ENCODE measurements around the gene CSTF3. TPM values are rescaled to one million over a fixed set of nuclear protein-coding genes. Genes with fewer than 3 reads are reported as not detected.
"Not testable (repeated sequence)": the region's sequence is repeated elsewhere in the genome, so short reads cannot be mapped to it uniquely, and the experiment has no call there.

CSTF3 gene
- polyA plus RNA-seq, 1 experiment: 38.6 TPM

GRCh38 chr11:33133761-33134160, 27.5 kb downstream of the CSTF3 start:
- H3K27me3 ChIP-seq (ENCODE audit: control insufficient read depth, insufficient read depth, low read length): no peaks in the 10 kb centered on the region
- POLR2A ChIA-PET: no interaction called here
- CTCF ChIA-PET: interaction anchor here (0.6 kb wide), 1 partner anchor 73 kb away, joined by 3 read pairs; no protein-coding TSS in a partner anchor
- no peak overlapping the region for H3K27ac ChIP-seq (ENCODE audit: low read depth, low read length)
- no peak overlapping the region for H3K4me3 ChIP-seq (ENCODE audit: low read depth, low read length)
- TF ChIP-seq CTCF (IDR thresholded peaks at IDR 0.05; ENCODE audit: low read depth, low read length): no peak
- no peak for DNase-seq (ENCODE audit: low read depth, low spot score)
- H3K9me3 ChIP-seq (ENCODE audit: control insufficient read depth, insufficient read depth, low read length): no peaks in the 10 kb centered on the region

- H3K27ac ChIP-seq (ENCODE audit: low read depth, low read length): no peak overlapping the region
- no peak for TF ChIP-seq CTCF (IDR thresholded peaks at IDR 0.05; ENCODE audit: low read depth, low read length)
- CTCF ChIA-PET: no interaction called here
- no peaks in the 10 kb centered on the region for H3K27me3 ChIP-seq (ENCODE audit: control insufficient read depth, insufficient read depth, low read length)
- DNase-seq (ENCODE audit: low read depth, low spot score): no peak
- POLR2A ChIA-PET: no interaction called here
- no peak overlapping the region for H3K4me3 ChIP-seq (ENCODE audit: low read depth, low read length)
- H3K9me3 ChIP-seq (ENCODE audit: control insufficient read depth, insufficient read depth, low read length): no peaks in the 10 kb centered on the region
Observed at GRCh38 chr11:33132510-33132909, 28.8 kb downstream of the CSTF3 start.

- ChIA-PET POLR2A (interaction anchor here (0.7 kb wide), 1 partner anchor 202 kb away, joined by 3 read pairs; no protein-coding TSS in a partner anchor), CTCF (no interaction called here)
- Histone ChIP-seq H3K27me3 (ENCODE audit: control insufficient read depth, insufficient read depth, low read length) (no peaks in the 10 kb centered on the region), H3K27ac (ENCODE audit: low read depth, low read length) (no peak overlapping the region), H3K9me3 (ENCODE audit: control insufficient read depth, insufficient read depth, low read length) (no peaks in the 10 kb centered on the region), H3K4me3 (ENCODE audit: low read depth, low read length) (no peak overlapping the region)
- no peak for DNase-seq (ENCODE audit: low read depth, low spot score)
- no peak for TF ChIP-seq CTCF (IDR thresholded peaks at IDR 0.05; ENCODE audit: low read depth, low read length)
Observed at GRCh38 chr11:33128739-33129138, 32.5 kb downstream of the CSTF3 start.

GRCh38 chr11:33125611-33126010, 35.7 kb downstream of the CSTF3 start:
- CTCF ChIA-PET: no interaction called here
- no peak for DNase-seq (ENCODE audit: low read depth, low spot score)
- no peak overlapping the region for H3K27ac ChIP-seq (ENCODE audit: low read depth, low read length)
- no peak for TF ChIP-seq CTCF (IDR thresholded peaks at IDR 0.05; ENCODE audit: low read depth, low read length)
- no peak overlapping the region for H3K4me3 ChIP-seq (ENCODE audit: low read depth, low read length)
- POLR2A ChIA-PET: no interaction called here
- no peaks in the 10 kb centered on the region for H3K27me3 ChIP-seq (ENCODE audit: control insufficient read depth, insufficient read depth, low read length)
- H3K9me3 ChIP-seq (ENCODE audit: control insufficient read depth, insufficient read depth, low read length): no peaks in the 10 kb centered on the region

GRCh38 chr11:33125025-33125424, 36.3 kb downstream of the CSTF3 start:
- TF ChIP-seq CTCF (IDR thresholded peaks at IDR 0.05; ENCODE audit: low read depth, low read length): no peak
- ChIA-PET POLR2A (no interaction called here), CTCF (no interaction called here)
- no peak for DNase-seq (ENCODE audit: low read depth, low spot score)
- H3K9me3 ChIP-seq (ENCODE audit: control insufficient read depth, insufficient read depth, low read length): no peaks in the 10 kb centered on the region
- H3K27me3 ChIP-seq (ENCODE audit: control insufficient read depth, insufficient read depth, low read length): no peaks in the 10 kb centered on the region
- no peak overlapping the region for H3K27ac ChIP-seq (ENCODE audit: low read depth, low read length)
- no peak overlapping the region for H3K4me3 ChIP-seq (ENCODE audit: low read depth, low read length)

GRCh38 chr11:33122696-33123095, 38.6 kb downstream of the CSTF3 start:
- CTCF ChIA-PET; H3K9me3 ChIP-seq (ENCODE audit: control insufficient read depth, insufficient read depth, low read length); DNase-seq (ENCODE audit: low read depth, low spot score); H3K27me3 ChIP-seq (ENCODE audit: control insufficient read depth, insufficient read depth, low read length); H3K4me3 ChIP-seq (ENCODE audit: low read depth, low read length); H3K27ac ChIP-seq (ENCODE audit: low read depth, low read length): not testable (repeated sequence)
- POLR2A ChIA-PET: interaction anchor here (1.5 kb wide), 1 partner anchor 11 kb away, joined by 3 read pairs; no protein-coding TSS in a partner anchor

Data from AG04450 (cell line).